K562 (cell line): ENCODE results near the gene TBX19. TPM values are rescaled to one million over a fixed set of nuclear protein-coding genes. Genes with fewer than 3 reads are reported as not detected.
A peak's percentile ranks its signal among the peaks of the same experiment; 100 is the strongest.

Source experiments
- ATAC-seq: fragments of 200-7000 bp; cut with Tn5 transposase; 3 replicates; pipeline ENCODE4 v1.9.1; 2020; ENCODE audit warnings: moderate library complexity
- BruUV-seq: library from RNA; stranded (reverse); fragments of 400-500 nt; replicated peaks from 2 replicates; lab custom pipeline; 2021; lab: Mats Ljungman, UMichigan
- CTCF ChIA-PET: fragments of 300-600 bp; formaldehyde crosslinking; extraction: SDS; loops from one replicate; lab custom pipeline; 2021; ENCODE audit warnings: low intra/inter-chr PET ratio; lab: Yijun Ruan, JAX
- POLR2A ChIA-PET: fragments of 300-600, 350-650 bp; sonication (Branson Sonifier 250); formaldehyde crosslinking; extraction: SDS; loops from one replicate; lab custom pipeline; 2021; ENCODE audit warnings: antibody characterized with exemption, inconsistent platforms; lab: Yijun Ruan, JAX
- DNase-seq, 4 experiments: peaks; one replicate each; pipeline versions ENCODE4 v3.0.0 to v3.0.0-alpha.2; 2011 to 2018; ENCODE audit warnings: low spot score in 3 of 4, mixed read lengths in 3 of 4; ENCODE audit errors: extremely low read depth in 1 of 4
- FAIRE-seq: peaks from 2 replicates; lab custom pipeline; 2011; peaks lifted over from hg19 to GRCh38; lab: Jason Lieb, UNC
- H2AFZ ChIP-seq: 2 replicates; pipeline ENCODE4 v1.6.0; 2011; ENCODE audit warnings: low read depth, low read length, control low read depth, inconsistent platforms
- H3K27ac ChIP-seq: fragments of 200-600 bp; 3 replicates; pipeline ENCODE4 v1.8.0; 2011; ENCODE audit warnings: low read depth, mild to moderate bottlenecking, control low read depth, inconsistent platforms, low read length, moderate library complexity, mixed read lengths; ENCODE audit errors: extremely low read depth
- H3K27me3 ChIP-seq, 2 experiments: fragments of 300-600 bp in 1 of 2; 2 replicates in 1 of 2; 3 replicates in 1 of 2; pipeline versions ENCODE4 v1.6.0 to v1.8.0; 2011; ENCODE audit warnings: inconsistent platforms in 2 of 2, low read length in 2 of 2, mild to moderate bottlenecking in 1 of 2, mixed read lengths in 1 of 2, moderate library complexity in 1 of 2; ENCODE audit not compliant: control insufficient read depth in 2 of 2, insufficient read depth in 2 of 2
- H3K36me3 ChIP-seq: fragments of 300-600 bp; 3 replicates; pipeline ENCODE4 v1.8.0; 2011; ENCODE audit warnings: mild to moderate bottlenecking, low read length, inconsistent platforms; ENCODE audit not compliant: control insufficient read depth, insufficient read depth
- H3K4me1 ChIP-seq, 2 experiments: fragments of 200-600 bp in 1 of 2; replicated peaks in 1 of 2; 2 replicates in 1 of 2; 3 replicates in 1 of 2; pipeline versions ENCODE4 v1.5.1 to v1.8.0; 2011; ENCODE audit warnings: inconsistent platforms in 2 of 2, low read length in 2 of 2, mild to moderate bottlenecking in 1 of 2, mixed read lengths in 1 of 2, moderate library complexity in 1 of 2; ENCODE audit not compliant: control insufficient read depth in 2 of 2, insufficient read depth in 2 of 2
- H3K4me2 ChIP-seq: 2 replicates; pipeline ENCODE4 v1.6.1; 2011; ENCODE audit warnings: low read length, control low read depth, inconsistent platforms, mixed read lengths; ENCODE audit not compliant: insufficient read depth
- H3K4me3 ChIP-seq: fragments of 200-600 bp; sonication (generic), shearing (Covaris generic); 2 replicates; pipeline ENCODE4 v1.5.1; 2016; ENCODE audit warnings: control low read depth, inconsistent platforms
- H3K79me2 ChIP-seq: fragments of 200-600 bp; 3 replicates; pipeline ENCODE4 v1.8.0; 2011; ENCODE audit warnings: low read length, inconsistent platforms; ENCODE audit not compliant: control insufficient read depth, insufficient read depth
- H3K9ac ChIP-seq, 2 experiments: 2 replicates each; pipeline versions ENCODE4 v1.6.0 to v1.6.1; 2011; ENCODE audit warnings: low read depth in 2 of 2, low read length in 2 of 2, control low read depth in 1 of 2, inconsistent platforms in 1 of 2, mild to moderate bottlenecking in 1 of 2, mixed read lengths in 1 of 2; ENCODE audit not compliant: insufficient read depth in 1 of 2
- H3K9me1 ChIP-seq: one replicate; pipeline ENCODE4 v1.6.0; 2011; ENCODE audit warnings: inconsistent platforms, mild to moderate bottlenecking, low read length, moderate library complexity; ENCODE audit not compliant: control insufficient read depth, insufficient read depth
- H3K9me3 ChIP-seq: replicated peaks from 2 replicates; pipeline ENCODE4 v1.5.1; 2011; ENCODE audit warnings: low read depth, low read length, inconsistent platforms; ENCODE audit not compliant: control insufficient read depth, insufficient read depth
- H4K20me1 ChIP-seq: replicated peaks from 2 replicates; pipeline ENCODE4 v1.6.1; 2011; ENCODE audit warnings: low read length, inconsistent platforms, mixed read lengths; ENCODE audit not compliant: control insufficient read depth, insufficient read depth
- ADNP ChIP-seq: fragments of 200-800 bp; sonication (Bioruptor generic); IDR thresholded peaks from 2 replicates; pipeline ENCODE4 v1.6.1; 2016; ENCODE audit warnings: missing genetic modification characterization, missing compliant biosample characterization
- CBX1 ChIP-seq: sonication (generic); IDR thresholded peaks from 2 replicates; pipeline ENCODE4 v1.6.1; 2016; ENCODE audit warnings: antibody characterized with exemption, low read depth, mild to moderate bottlenecking
- CTBP1 ChIP-seq: fragments of 450-650 bp; IDR thresholded peaks from 2 replicates; pipeline ENCODE4 v1.6.1; 2016; ENCODE audit warnings: borderline replicate concordance
- DIDO1 ChIP-seq: fragments of 450-650 bp; IDR thresholded peaks from 2 replicates; pipeline ENCODE4 v1.6.1; 2016; ENCODE audit warnings: low read depth, missing biosample characterization, missing genetic modification characterization
- DPF2 ChIP-seq: fragments of 450-650 bp; IDR thresholded peaks from 2 replicates; pipeline ENCODE4 v1.6.1; 2016
- GTF2F1 ChIP-seq: IDR thresholded peaks from 2 replicates; pipeline ENCODE4 v1.6.1; 2011; ENCODE audit warnings: low read depth, low read length, improper control_type of control experiment
- KAT7 ChIP-seq: sonication (generic); formaldehyde crosslinking; IDR thresholded peaks from 2 replicates; pipeline ENCODE4 v1.8.0; 2022; ENCODE audit warnings: missing genetic modification reagents, mild to moderate bottlenecking, borderline replicate concordance
- L3MBTL2 ChIP-seq: fragments of 450-650 bp; IDR thresholded peaks from 2 replicates; pipeline ENCODE4 v1.6.1; 2016; ENCODE audit warnings: mild to moderate bottlenecking, moderate library complexity
- MAFG ChIP-seq: fragments of 450-650 bp; conservative IDR thresholded peaks from 2 replicates; pipeline ENCODE4 v1.6.1; 2016; ENCODE audit warnings: missing genetic modification characterization, missing compliant biosample characterization
- MAFK ChIP-seq: IDR thresholded peaks from 2 replicates; pipeline ENCODE4 v1.6.1; 2011; ENCODE audit warnings: low read length, improper control_type of control experiment
- MCM3 ChIP-seq: fragments of 450-650 bp; IDR thresholded peaks from 2 replicates; pipeline ENCODE4 v1.6.1; 2016
- NUFIP1 ChIP-seq: fragments of 450-650 bp; IDR thresholded peaks from 2 replicates; pipeline ENCODE4 v1.6.1; 2018; ENCODE audit not compliant: partially characterized antibody
- SMARCE1 ChIP-seq: fragments of 450-650 bp; IDR thresholded peaks from 2 replicates; pipeline ENCODE4 v1.7.1; 2016; ENCODE audit warnings: mild to moderate bottlenecking
- SOX6 ChIP-seq: fragments of 450-650 bp; IDR thresholded peaks from 2 replicates; pipeline ENCODE4 v1.6.1; 2014; ENCODE audit warnings: mild to moderate bottlenecking
- SPI1 ChIP-seq: IDR thresholded peaks from 2 replicates; pipeline ENCODE4 v1.6.1; 2011; ENCODE audit warnings: low read depth, low read length, control low read depth, borderline replicate concordance
- TAL1 ChIP-seq: fragments of 450-650 bp; IDR thresholded peaks from 2 replicates; pipeline ENCODE4 v1.6.1; 2016; ENCODE audit warnings: mild to moderate bottlenecking
- TRIM24 ChIP-seq, 2 experiments: fragments of 450-650 bp; IDR thresholded peaks; 2 replicates each; pipeline ENCODE4 v1.6.1; 2016
- XRCC4 ChIP-seq: IDR thresholded peaks from one replicate; pipeline ENCODE4 v1.6.1; 2011; ENCODE audit not compliant: insufficient read depth, insufficient read length; ENCODE audit errors: extremely low read depth
- ZEB2 ChIP-seq: fragments of 450-650 bp; IDR thresholded peaks from 2 replicates; pipeline ENCODE4 v1.6.1; 2016
- ZFP36 ChIP-seq: fragments of 150-350 bp; IDR thresholded peaks from 2 replicates; pipeline ENCODE4 v1.6.1; 2018; ENCODE audit warnings: low read length, low read depth; ENCODE audit not compliant: partially characterized antibody
- ZNF316 ChIP-seq: fragments of 450-650 bp; IDR thresholded peaks from 2 replicates; pipeline ENCODE4 v1.6.1; 2016
- WGBS: fragments of 100-300 bp; shearing (Covaris generic); methylation state at CpG from one replicate; pipeline ENCODE4 v1.1.6; 2016; ENCODE audit warnings: low coverage, mixed read lengths; ENCODE audit not compliant: insufficient coverage; ENCODE audit errors: missing lambda C conversion rate; 5-methylcytosine and 5-hydroxymethylcytosine counted together
- in situ Hi-C: fragments of 300-500 bp; cut with MboI; formaldehyde crosslinking; loops from 4 replicates; pipeline ENCODE4 v1.15.0; 2018; ENCODE audit warnings: inconsistent platforms, mixed read lengths
- intact Hi-C: fragments of 100-400 bp; cut with micrococcal nuclease; formaldehyde crosslinking; loops from 2 replicates; pipeline ENCODE4 v1.14.2; 2022
- polyA plus RNA-seq, 8 experiments: library from polyadenylated mRNA; depleted of rRNA in 4 of 8; stranded (reverse) in 5 of 8; unstranded in 3 of 8; fragments of >200 nt; fragmentation: Nextera tagmentation in 2 of 8; fragmentation: Illumina TruSeq in 1 of 8; extraction: Ambion mirVana in 2 of 8; extraction: Trizol in 1 of 8; gene quantifications; 2 replicates each; pipeline versions ENCODE4 v1.2.1 to v1.2.3, GENCODE V29; 2011 to 2014; ENCODE audit warnings: inconsistent platforms in 1 of 8, missing spikeins in 1 of 8
- total RNA-seq, 7 experiments: library from RNA; depleted of rRNA in 6 of 7; stranded (reverse); fragments of >200 nt in 6 of 7; fragmentation: Illumina TruSeq in 2 of 7; extraction: Trizol in 2 of 7; gene quantifications; 2 replicates each; pipeline versions ENCODE4 v1.2.1 to v1.2.3, GENCODE V29; 2011 to 2021; ENCODE audit warnings: low replicate concordance in 1 of 7
- TF ChIP-seq, protein P1 (sequence below): fragments of 200-800 bp; sonication (Bioruptor generic); IDR thresholded peaks from 2 replicates; pipeline ENCODE4 v1.6.1; 2017; ENCODE audit warnings: missing genetic modification characterization, missing compliant biosample characterization
- TF ChIP-seq, protein P2 (sequence below), 2 experiments: fragments of 450-650 bp in 1 of 2; sonication (generic) in 1 of 2; formaldehyde crosslinking in 1 of 2; IDR thresholded peaks in 1 of 2; conservative IDR thresholded peaks in 1 of 2; 2 replicates each; pipeline versions ENCODE4 v1.6.1 to v1.8.1; 2016 to 2023; ENCODE audit warnings: mild to moderate bottlenecking in 2 of 2, moderate library complexity in 2 of 2, inconsistent platforms in 1 of 2, missing genetic modification reagents in 1 of 2

Gene TBX19
- total and polyA plus RNA-seq, 9 of the 15 experiments (the other 6 are each of a cell fraction or from before 2014, with no cell fraction given), result 0.32 to 3.1 (median 0.95) TPM

DNA sequence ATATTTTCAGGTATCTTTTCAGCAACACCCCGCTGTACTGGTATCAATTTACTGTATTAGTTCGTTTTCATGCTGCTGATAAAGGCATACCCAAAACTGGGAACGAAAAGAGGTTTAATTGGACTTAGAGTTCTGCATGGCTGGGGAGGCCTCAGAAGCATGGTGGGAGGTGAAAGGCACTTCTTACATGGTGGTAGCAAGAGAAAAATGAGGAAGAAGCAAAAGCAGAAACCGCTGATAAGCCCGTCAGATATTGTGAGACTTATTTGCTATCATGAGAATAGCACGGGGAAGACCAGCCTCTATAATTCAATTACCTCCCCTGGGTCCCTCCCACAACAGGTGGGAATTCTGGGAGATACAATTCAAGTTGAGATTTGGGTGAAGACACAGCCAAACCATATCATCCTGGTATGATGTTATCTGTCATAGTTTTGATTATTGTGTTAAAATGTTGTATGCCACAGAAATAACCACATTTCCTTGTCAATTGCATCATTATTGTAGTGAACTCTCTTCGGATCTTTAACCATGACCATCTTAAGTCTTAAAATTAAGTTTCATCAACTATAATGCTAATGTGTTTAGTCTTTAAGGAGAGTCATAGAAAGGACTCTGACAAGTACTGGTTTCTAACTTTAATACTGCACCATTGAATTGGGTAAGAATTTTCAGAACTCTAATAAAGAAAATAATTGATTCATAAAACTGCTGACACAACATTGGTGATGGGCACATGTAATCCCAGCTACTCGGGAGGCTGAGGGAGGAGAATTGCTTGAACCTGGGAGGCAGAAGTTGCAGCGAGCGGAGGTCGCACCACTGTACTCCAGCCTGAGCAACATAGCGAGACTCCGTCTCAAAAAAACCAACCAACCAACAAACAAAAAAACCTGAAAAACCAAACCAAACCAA, 58.2 kb downstream of the TBX19 start:
- ATAC-seq (no peak), FAIRE-seq (no peak)
- in situ Hi-C loops, result no loop called here
- TF ChIP-seq ADNP (tag) (no peak), MAFG (tag) (peak; percentile 52), SPI1 (peak; percentile 58; the same call in 1 of the 2 replicates), DPF2 (0 out of 2 replicates have a peak, but pooled peaks have one; percentile 16), SMARCE1 (peak; percentile 29; the same call in 1 of the 2 replicates), NUFIP1 (no peak), XRCC4 (no peak), TAL1 (no peak), ZEB2 (peak; percentile 12; the same call in 1 of the 2 replicates), L3MBTL2 (0 out of 2 replicates have a peak, but pooled peaks have one; percentile 22), SOX6 (peak; percentile 12; the same call in 1 of the 2 replicates), KAT7 (CRISPR knock-in tag) (no peak), MAFK (0 out of 2 replicates have a peak, but pooled peaks have one; percentile 36), GTF2F1 (no peak), DIDO1 (tag) (no peak), MCM3 (no peak), CBX1 (no peak), ZFP36 (peak; percentile 88), ZNF316 (peak; percentile 78), TRIM24 (IDR thresholded peaks at IDR 0.05) (peak in 1 of 2 experiments; percentile 32; a peak in 1 of 4 replicates), CTBP1 (peak; percentile 32; the same call in 1 of the 2 replicates)
- TF ChIP-seq, protein P1, sequence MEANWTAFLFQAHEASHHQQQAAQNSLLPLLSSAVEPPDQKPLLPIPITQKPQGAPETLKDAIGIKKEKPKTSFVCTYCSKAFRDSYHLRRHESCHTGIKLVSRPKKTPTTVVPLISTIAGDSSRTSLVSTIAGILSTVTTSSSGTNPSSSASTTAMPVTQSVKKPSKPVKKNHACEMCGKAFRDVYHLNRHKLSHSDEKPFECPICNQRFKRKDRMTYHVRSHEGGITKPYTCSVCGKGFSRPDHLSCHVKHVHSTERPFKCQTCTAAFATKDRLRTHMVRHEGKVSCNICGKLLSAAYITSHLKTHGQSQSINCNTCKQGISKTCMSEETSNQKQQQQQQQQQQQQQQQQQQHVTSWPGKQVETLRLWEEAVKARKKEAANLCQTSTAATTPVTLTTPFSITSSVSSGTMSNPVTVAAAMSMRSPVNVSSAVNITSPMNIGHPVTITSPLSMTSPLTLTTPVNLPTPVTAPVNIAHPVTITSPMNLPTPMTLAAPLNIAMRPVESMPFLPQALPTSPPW (CRISPR knock-in tag), result no peak
- TF ChIP-seq, protein P2, sequence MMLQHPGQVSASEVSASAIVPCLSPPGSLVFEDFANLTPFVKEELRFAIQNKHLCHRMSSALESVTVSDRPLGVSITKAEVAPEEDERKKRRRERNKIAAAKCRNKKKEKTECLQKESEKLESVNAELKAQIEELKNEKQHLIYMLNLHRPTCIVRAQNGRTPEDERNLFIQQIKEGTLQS (IDR thresholded peaks at IDR 0.05), result 0 out of 2 replicates have a peak, but pooled peaks have one; percentile 42
- TF ChIP-seq, protein P2 (CRISPR knock-in tag; conservative IDR thresholded peaks at IDR 0.05), result no peak

More for the DNA sequence above, 58.2 kb downstream of the TBX19 start:
- Histone ChIP-seq H3K79me2 (no peaks in the 10 kb centered on the region), H3K9me3 (no peaks in the 10 kb centered on the region), H3K27me3 (no peaks in the 10 kb centered on the region), H3K4me3 (no peak overlapping the region), H3K4me1 (peaks cover 3 to 18% of the 10 kb centered on the region in 2 experiments; a peak in 4 of 5 replicates), H3K36me3 (no peaks in the 10 kb centered on the region), H3K27ac (no peak overlapping the region), H2AFZ (peak overlapping the region; percentile 43), H3K4me2 (no peak overlapping the region), H3K9ac (no peak overlapping the region), H3K9me1 (no peaks in the 10 kb centered on the region), H4K20me1 (no peaks in the 10 kb centered on the region)
- ChIA-PET POLR2A (interaction anchor here (0.6 kb wide), 1 partner anchor 227 kb away, joined by 3 read pairs; no protein-coding TSS in a partner anchor), CTCF (no interaction called here)
- BruUV-seq, result no TSS peak
- intact Hi-C loops, result no loop called here
- WGBS, result 42% methylated on average over 13 of the region's 13 CpGs
- DNase-seq, result no peak
